GM23338 (cell line): ENCODE data around the gene RNU1-3. TPM values are rescaled to one million over a fixed set of nuclear protein-coding genes. Genes with fewer than 3 reads are reported as not detected.
"Not testable (repeated sequence)": the region's sequence is repeated elsewhere in the genome, so short reads cannot be mapped to it uniquely, and the experiment has no call there.

Source experiments
- ATAC-seq: fragments of 200-7000 bp; cut with Tn5 transposase; 3 replicates; pipeline ENCODE4 v1.9.1; 2020
- DNase-seq: peaks from one replicate; pipeline ENCODE4 v3.0.0-alpha.2; 2015; ENCODE audit warnings: low spot score
- H2AFZ ChIP-seq: fragments of 200-600 bp; sonication (generic); 2 replicates; pipeline ENCODE4 v1.8.0; 2016; ENCODE audit warnings: antibody characterized with exemption, mild to moderate bottlenecking, moderate library complexity
- H3F3A ChIP-seq: fragments of 200-600 bp; sonication (generic); replicated peaks from 2 replicates; pipeline ENCODE4 v1.8.0; 2017; ENCODE audit warnings: antibody characterized with exemption, mixed run types, low read depth
- H3K27ac ChIP-seq: fragments of 200-600 bp; sonication (generic); 2 replicates; pipeline ENCODE4 v1.6.1; 2016; ENCODE audit warnings: low read depth
- H3K27me3 ChIP-seq: fragments of 200-600 bp; sonication (generic); 2 replicates; pipeline ENCODE4 v1.8.0; 2016; ENCODE audit warnings: mild to moderate bottlenecking, mixed run types, moderate library complexity; ENCODE audit not compliant: insufficient read depth
- H3K36me3 ChIP-seq: fragments of 200-600 bp; sonication (generic); 2 replicates; pipeline ENCODE4 v1.8.0; 2016; ENCODE audit warnings: mild to moderate bottlenecking; ENCODE audit not compliant: insufficient read depth
- H3K4me1 ChIP-seq: fragments of 200-600 bp; sonication (generic); 2 replicates; pipeline ENCODE4 v1.8.0; 2016; ENCODE audit warnings: mild to moderate bottlenecking, moderate library complexity; ENCODE audit not compliant: insufficient read depth
- H3K4me2 ChIP-seq: fragments of 200-600 bp; sonication (generic); 2 replicates; pipeline ENCODE4 v1.7.1; 2017; ENCODE audit warnings: mixed run types
- H3K4me3 ChIP-seq: fragments of 200-600 bp; sonication (generic); 2 replicates; pipeline ENCODE4 v1.6.1; 2016; ENCODE audit warnings: mixed run types
- H3K79me2 ChIP-seq: fragments of 200-600 bp; sonication (generic); replicated peaks from 2 replicates; pipeline ENCODE4 v1.8.0; 2017; ENCODE audit warnings: mild to moderate bottlenecking; ENCODE audit not compliant: insufficient read depth
- H3K9me2 ChIP-seq: fragments of 200-600 bp; sonication (generic); 2 replicates; pipeline ENCODE4 v1.8.0; 2017; ENCODE audit not compliant: insufficient read depth
- H4K20me1 ChIP-seq: fragments of 200-600 bp; sonication (generic); replicated peaks from 2 replicates; pipeline ENCODE4 v1.8.0; 2017; ENCODE audit warnings: mild to moderate bottlenecking; ENCODE audit not compliant: insufficient read depth
- H3K27ac Mint-ChIP-seq: 2 replicates; pipeline ENCODE4 v1.8.0; 2020; ENCODE audit warnings: inconsistent platforms, mild to moderate bottlenecking, moderate library complexity, mixed read lengths
- H3K27me3 Mint-ChIP-seq: 3 replicates; pipeline ENCODE4 v1.8.0; 2022; ENCODE audit warnings: low read depth, mild to moderate bottlenecking, moderate library complexity, mixed read lengths, inconsistent platforms; ENCODE audit not compliant: insufficient read depth, poor library complexity
- H3K36me3 Mint-ChIP-seq: 3 replicates; pipeline ENCODE4 v1.8.0; 2021; ENCODE audit warnings: low read depth, mild to moderate bottlenecking, inconsistent platforms, moderate library complexity, mixed read lengths
- H3K4me1 Mint-ChIP-seq: 3 replicates; pipeline ENCODE4 v1.8.0; 2020; ENCODE audit warnings: mild to moderate bottlenecking, inconsistent platforms, mixed read lengths
- H3K4me3 Mint-ChIP-seq: 3 replicates; pipeline ENCODE4 v1.8.0; 2021; ENCODE audit warnings: moderate library complexity, mild to moderate bottlenecking, inconsistent platforms, mixed read lengths
- H3K9me3 Mint-ChIP-seq: 3 replicates; pipeline ENCODE4 v1.8.0; 2020; ENCODE audit warnings: moderate library complexity, mild to moderate bottlenecking, inconsistent platforms, mixed read lengths
- polyA plus RNA-seq: library from polyadenylated mRNA; unstranded; fragments of >200 nt; fragmentation: Nextera tagmentation; extraction: Ambion mirVana; gene quantifications from 2 replicates; pipeline ENCODE4 v1.2.1, GENCODE V29; 2016
- total RNA-seq: library from RNA; depleted of rRNA; stranded (reverse); fragments of >200 nt; shearing (Covaris generic); gene quantifications from 2 replicates; pipeline ENCODE4 v1.2.3, GENCODE V29; 2014

Gene RNU1-3
- total and polyA plus RNA-seq, 2 experiments from 2014 or later, result not detected

DNA sequence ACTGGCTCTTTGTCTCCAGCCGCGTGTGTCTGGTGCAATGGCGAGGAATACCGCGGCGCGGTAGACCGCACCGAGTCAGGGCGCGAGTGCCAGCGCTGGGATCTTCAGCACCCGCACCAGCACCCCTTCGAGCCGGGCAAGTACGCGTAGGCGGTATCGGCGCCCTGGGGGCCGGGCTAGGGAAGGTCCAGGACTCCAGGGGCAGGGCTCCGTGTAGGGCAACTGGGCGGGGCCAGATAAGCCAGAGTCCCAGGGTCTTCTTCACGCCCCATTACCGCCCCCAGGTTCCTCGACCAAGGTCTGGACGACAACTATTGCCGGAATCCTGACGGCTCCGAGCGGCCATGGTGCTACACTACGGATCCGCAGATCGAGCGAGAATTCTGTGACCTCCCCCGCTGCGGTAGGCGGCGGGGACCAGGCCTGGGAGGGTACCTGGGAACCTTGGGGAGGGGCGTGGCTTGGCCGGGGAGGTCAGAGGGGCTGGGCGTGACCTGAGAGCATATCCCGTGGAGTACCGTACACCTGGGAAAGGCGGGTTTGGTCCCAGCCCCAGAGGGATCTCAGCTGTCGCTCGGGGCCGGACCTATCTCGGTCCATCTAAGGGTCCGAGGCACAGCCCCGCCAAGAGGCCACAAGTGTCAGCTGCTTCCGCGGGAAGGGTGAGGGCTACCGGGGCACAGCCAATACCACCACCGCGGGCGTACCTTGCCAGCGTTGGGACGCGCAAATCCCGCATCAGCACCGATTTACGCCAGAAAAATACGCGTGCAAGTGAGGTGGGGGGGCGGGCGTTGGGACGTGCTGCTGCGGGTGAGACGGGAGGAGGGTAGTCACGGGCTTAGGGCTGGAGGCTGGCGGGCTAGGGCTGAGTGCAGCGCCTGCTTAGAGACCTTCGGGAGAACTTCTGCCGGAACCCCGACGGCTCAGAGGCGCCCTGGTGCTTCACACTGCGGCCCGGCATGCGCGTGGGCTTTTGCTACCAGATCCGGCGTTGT is 19.3 kb downstream of the RNU1-3 start:
- ATAC-seq, result peak; percentile 66

DNA sequence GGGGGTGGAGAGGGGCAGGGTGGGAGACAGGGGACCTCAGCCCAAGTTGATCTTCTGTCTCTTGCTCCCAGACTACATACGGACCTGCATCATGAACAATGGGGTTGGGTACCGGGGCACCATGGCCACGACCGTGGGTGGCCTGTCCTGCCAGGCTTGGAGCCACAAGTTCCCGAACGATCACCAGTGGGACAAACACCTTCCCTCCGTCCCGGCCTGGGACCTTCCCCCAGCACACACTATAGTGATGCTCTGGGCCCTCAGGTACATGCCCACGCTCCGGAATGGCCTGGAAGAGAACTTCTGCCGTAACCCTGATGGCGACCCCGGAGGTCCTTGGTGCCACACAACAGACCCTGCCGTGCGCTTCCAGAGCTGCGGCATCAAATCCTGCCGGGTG is 20.0 kb downstream of the RNU1-3 start:
- not testable (repeated sequence) for H3K9me3 Mint-ChIP-seq, H3K4me1 ChIP-seq, H3K79me2 ChIP-seq, H3K9me2 ChIP-seq, DNase-seq, H4K20me1 ChIP-seq, H3K4me2 ChIP-seq, H3K4me1 Mint-ChIP-seq, H2AFZ ChIP-seq, H3F3A ChIP-seq, H3K36me3 ChIP-seq, H3K27ac ChIP-seq, H3K27ac Mint-ChIP-seq, H3K4me3 ChIP-seq, H3K36me3 Mint-ChIP-seq
- H3K27me3 ChIP-seq, result peaks cover 47% of the 10 kb centered on the region
- Mint-ChIP-seq H3K27me3 (peaks cover 11% of the 10 kb centered on the region), H3K4me3 (0 out of 3 replicates have a peak overlapping the region, but pooled peaks have one; percentile 38)
- peak; percentile 4 for ATAC-seq

More for the DNA sequence above, 19.3 kb downstream of the RNU1-3 start:
- Histone ChIP-seq H3K4me2 (peak overlapping the region; percentile 77), H3K4me3 (peak overlapping the region; percentile 57), H3K27me3 (peaks cover 48% of the 10 kb centered on the region)
- not testable (repeated sequence) for H3K4me1 ChIP-seq, H4K20me1 ChIP-seq, H3K79me2 ChIP-seq, H3F3A ChIP-seq, H3K36me3 Mint-ChIP-seq, H3K9me2 ChIP-seq, H3K9me3 Mint-ChIP-seq, H3K27ac ChIP-seq, H3K27ac Mint-ChIP-seq, DNase-seq, H3K36me3 ChIP-seq, H3K4me1 Mint-ChIP-seq, H2AFZ ChIP-seq
- Mint-ChIP-seq H3K4me3 (peak overlapping the region; percentile 64; the same call in 2 of the 3 replicates), H3K27me3 (peaks cover 11% of the 10 kb centered on the region)

DNA sequence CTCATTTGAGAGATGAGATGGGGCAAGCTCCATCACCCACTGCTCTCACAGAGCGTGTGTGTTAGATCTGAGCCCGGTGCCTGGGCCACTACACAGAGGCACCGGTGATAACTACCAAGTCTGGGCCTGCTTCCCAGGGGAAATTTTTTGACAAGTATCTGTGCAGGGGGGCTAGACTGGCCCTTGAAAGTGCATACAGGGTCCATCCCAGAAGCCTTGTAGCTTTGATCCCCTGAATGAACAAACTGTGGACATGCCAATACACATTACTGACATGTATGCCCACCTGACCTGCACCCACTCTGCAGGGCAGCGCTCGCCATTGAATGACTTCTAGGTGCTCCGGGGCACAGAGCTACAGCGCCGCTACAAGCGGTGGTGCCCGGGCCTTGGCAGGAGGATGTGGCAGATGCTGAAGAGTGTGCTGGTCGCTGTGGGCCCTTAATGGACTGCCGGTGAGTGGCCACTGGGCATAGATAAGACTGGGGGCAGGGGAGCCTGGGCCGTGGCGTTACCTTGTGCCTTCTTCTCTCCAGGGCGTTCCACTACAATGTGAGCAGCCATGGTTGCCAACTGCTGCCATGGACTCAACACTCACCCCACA is 20.6 kb downstream of the RNU1-3 start:
- not testable (repeated sequence) for H3K4me3 ChIP-seq, H3K4me1 ChIP-seq, DNase-seq, H3K36me3 Mint-ChIP-seq, ATAC-seq, H3K9me3 Mint-ChIP-seq, H3K27ac Mint-ChIP-seq, H3K9me2 ChIP-seq, H3K27ac ChIP-seq, H3K4me1 Mint-ChIP-seq, H3K36me3 ChIP-seq, H3K4me2 ChIP-seq, H2AFZ ChIP-seq, H3F3A ChIP-seq, H4K20me1 ChIP-seq
- peaks cover 11% of the 10 kb centered on the region for H3K27me3 Mint-ChIP-seq
- peaks cover 43% of the 10 kb centered on the region for H3K27me3 ChIP-seq
- H3K4me3 Mint-ChIP-seq, result peak overlapping the region; percentile 38; the same call in 1 of the 3 replicates
- H3K79me2 ChIP-seq, result peaks cover 10% of the 10 kb centered on the region

- H3K36me3 ChIP-seq, H3K27ac Mint-ChIP-seq, H3K27ac ChIP-seq, H3K4me3 Mint-ChIP-seq, H4K20me1 ChIP-seq, H3F3A ChIP-seq, H2AFZ ChIP-seq, DNase-seq, H3K9me2 ChIP-seq, ATAC-seq, H3K4me1 ChIP-seq, H3K36me3 Mint-ChIP-seq, H3K9me3 Mint-ChIP-seq, H3K4me1 Mint-ChIP-seq: not testable (repeated sequence)
- Histone ChIP-seq H3K79me2 (peaks cover 13% of the 10 kb centered on the region), H3K4me3 (peak overlapping the region; percentile 96), H3K4me2 (peak overlapping the region; percentile 100), H3K27me3 (peaks cover 43% of the 10 kb centered on the region)
- peaks cover 11% of the 10 kb centered on the region for H3K27me3 Mint-ChIP-seq
Observed at GRCh38 chr1:16645271-16646060, 21.3 kb downstream of the RNU1-3 start.
